VCaP (cell line): Measurements from ENCODE around the gene PITX2.

Experiments
- H3K27ac ChIP-seq: fragments of 450-650 bp; 2 replicates; pipeline ENCODE4 v1.5.1; 2017
- TF ChIP-seq, protein P1 (sequence below): fragments of 450-650 bp; conservative IDR thresholded peaks from 2 replicates; pipeline ENCODE4 v1.5.1; 2017; ENCODE audit warnings: mild to moderate bottlenecking, moderate library complexity

The PITX2 gene

DNA sequence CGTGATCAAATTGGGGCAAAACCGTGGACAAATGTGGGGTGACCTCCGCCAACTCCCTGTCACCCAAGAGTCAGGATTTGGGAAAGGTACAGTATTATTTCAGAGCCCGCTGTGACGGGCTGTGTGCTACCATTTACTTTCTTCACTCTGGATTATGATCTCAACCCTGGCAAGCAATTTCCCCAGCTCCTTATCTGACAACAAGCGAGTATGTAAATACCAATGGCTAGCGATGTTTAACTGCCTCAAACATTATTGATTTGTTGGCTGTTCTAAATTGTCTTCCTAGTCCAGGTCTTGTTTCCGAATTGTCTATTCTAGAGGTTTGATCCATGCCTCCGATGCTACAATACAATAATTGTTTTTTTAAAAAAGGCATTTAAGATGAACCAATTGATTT lies 17.7 kb upstream of the PITX2 start:
- TF ChIP-seq, protein P1, sequence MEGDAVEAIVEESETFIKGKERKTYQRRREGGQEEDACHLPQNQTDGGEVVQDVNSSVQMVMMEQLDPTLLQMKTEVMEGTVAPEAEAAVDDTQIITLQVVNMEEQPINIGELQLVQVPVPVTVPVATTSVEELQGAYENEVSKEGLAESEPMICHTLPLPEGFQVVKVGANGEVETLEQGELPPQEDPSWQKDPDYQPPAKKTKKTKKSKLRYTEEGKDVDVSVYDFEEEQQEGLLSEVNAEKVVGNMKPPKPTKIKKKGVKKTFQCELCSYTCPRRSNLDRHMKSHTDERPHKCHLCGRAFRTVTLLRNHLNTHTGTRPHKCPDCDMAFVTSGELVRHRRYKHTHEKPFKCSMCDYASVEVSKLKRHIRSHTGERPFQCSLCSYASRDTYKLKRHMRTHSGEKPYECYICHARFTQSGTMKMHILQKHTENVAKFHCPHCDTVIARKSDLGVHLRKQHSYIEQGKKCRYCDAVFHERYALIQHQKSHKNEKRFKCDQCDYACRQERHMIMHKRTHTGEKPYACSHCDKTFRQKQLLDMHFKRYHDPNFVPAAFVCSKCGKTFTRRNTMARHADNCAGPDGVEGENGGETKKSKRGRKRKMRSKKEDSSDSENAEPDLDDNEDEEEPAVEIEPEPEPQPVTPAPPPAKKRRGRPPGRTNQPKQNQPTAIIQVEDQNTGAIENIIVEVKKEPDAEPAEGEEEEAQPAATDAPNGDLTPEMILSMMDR: no peak

DNA sequence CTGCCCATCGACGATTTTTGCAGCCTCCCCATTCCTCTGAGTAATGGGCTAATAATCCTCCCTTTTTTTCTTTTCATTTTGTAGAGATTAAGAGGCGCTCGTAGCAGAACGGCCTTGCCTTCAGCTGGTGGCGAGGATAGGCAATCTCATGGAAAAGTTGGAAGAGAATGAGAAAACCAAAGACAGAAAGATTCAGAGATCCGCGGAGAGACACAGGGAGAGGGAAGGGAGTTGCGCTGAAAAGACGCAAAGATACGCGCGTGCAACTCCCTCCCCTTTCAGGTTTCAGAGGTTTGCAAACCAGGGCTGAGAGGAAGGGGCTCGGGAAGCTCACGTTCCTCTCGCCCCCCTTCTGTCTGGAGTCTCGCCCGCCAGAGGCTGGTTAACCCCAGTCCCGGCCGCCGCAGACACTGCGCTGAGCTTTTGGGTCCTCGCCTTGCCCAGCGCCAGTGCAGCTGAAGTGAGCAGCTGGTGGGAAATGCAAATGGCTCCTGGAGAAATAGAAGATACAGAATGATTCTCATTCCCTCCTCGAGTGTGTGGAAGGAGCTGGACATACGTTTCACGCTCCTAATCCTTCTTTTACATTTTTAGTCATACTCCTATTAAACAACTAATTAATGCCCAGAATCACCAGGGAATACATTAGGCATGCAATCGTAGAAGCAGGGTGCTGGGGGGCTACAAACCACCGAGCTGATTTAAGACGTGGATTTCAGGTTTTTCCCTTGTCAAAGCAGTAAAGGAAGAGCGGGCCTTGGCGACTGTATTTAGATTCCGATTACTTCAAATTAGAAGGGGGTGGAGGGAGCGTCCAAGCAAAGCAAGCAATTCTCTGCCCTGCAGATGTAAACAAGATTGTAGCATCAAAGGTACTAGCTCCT lies 16.6 kb upstream of the PITX2 start:
- no peak overlapping the region for H3K27ac ChIP-seq
- TF ChIP-seq, protein P1: no peak

More for the DNA sequence above, 17.7 kb upstream of the PITX2 start:
- no peak overlapping the region for H3K27ac ChIP-seq

DNA sequence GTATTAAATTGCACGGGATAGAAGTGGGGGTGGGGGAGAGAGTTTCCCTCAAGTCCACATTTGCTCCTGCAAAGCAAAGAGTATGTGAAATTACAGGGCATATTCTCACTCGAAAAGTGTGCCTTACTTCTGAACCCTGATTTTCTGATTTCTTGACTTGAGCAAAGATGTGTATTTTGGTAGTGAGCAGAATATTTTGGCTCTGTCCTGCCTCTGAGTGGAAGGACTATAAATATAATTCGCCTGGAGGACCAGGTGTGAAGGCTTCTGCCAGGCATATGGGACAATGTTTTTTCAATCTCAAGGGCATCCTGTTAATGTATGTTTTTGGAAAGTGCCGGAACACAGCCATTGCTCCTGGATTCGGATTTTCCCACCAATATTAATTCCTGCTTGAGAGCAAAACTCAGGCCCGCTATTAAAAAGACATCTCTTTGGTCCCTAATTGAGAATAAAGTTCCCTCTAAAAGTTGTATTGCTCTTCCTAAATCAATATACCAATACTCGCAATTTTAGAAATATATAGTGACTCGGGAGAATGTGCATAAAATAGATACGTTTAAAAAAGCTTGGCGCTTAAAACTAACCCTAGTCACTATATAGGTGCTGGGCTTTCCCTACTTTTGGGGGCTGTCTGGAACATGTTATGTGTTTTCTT lies 15.3 kb upstream of the PITX2 start:
- TF ChIP-seq, protein P1: no peak
- no peak overlapping the region for H3K27ac ChIP-seq

DNA sequence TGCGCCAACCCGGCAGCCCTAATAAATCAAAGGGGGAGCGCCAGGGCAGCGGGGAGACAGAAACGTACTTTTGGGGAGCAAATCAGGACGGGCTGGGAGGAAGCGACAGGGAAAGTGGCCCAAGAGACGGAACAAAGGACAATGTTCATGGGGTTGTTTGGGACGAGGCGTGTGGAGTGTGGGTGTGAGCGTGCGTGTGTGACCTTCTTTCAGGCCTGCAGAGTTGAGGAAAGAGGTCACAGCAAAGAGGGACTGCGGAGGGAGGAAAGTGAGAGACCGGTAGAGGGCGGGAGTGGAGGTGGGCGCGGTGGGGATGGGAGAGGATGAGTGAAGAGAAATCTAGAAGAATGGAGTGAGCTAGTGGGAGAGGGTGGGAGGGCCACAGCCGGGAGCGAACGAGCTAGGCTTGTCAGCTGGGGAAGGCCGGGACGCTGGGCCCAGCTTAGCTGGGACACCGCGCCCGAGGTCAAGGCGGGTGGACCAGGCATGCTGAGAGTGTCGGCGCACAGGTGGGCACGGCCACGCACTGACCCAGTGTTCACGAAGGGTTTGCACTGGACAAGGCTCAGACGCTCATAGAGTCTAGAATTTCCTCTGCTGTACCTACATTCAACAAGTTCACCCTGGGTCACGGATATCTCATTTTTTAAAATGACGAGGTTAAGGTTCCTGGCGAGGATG lies 14.7 kb upstream of the PITX2 start:
- H3K27ac ChIP-seq: no peak overlapping the region
- TF ChIP-seq, protein P1: no peak

DNA sequence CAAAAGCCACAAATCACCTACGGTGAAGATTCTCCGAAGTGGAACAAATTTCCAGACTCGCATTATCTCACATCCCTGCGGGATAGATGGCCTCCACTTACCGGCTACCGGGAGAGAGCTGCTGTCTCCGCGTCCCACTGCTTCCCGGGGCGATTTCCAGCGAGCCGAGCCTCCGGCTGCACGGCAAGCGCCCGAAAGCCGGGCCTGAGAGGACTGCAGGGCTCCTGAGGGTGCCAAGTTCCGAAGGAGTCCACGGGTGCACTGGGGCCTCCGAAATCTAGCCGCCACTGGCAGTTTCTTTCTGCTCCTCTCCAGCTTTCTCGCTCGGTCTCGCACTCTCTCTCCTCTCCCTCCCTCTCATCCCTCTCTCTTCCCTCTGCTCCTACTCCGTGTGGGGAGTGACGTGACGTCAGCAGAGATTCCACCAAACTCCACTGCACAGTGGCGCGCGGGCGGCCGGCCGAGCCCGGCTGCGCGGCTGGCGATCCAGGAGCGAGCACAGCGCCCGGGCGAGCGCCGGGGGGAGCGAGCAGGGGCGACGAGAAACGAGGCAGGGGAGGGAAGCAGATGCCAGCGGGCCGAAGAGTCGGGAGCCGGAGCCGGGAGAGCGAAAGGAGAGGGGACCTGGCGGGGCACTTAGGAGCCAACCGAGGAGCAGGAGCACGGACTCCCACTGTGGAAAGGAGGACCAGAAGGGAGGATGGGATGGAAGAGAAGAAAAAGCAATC lies 14.0 kb upstream of the PITX2 start:
- H3K27ac ChIP-seq: no peak overlapping the region
- TF ChIP-seq, protein P1: no peak

DNA sequence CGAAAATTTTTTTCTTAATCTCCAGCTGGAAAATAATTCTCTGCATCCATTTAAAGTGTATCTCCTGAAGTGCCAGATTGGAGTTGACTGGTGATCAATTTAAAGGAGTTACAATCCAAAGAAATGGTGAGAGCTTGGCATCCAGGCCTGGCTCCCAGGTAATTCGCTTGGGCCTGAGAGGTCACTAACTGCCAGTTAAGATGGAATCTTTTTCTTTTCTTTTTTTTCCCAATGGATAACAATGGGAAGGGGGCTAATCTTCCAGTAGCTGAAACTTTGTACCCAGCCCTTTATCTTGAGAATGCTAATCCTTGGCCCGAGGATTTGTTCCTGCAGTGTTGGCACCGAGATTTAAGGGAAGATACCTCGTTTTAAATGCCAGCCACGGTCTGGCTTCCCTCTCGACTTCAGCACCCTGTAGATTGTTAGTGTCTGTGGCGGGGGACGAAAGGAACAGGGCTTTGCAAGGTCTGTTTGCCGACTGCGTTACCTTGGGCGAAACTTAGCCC lies 13.3 kb upstream of the PITX2 start:
- TF ChIP-seq, protein P1: no peak
- H3K27ac ChIP-seq: no peak overlapping the region
